ENCODE results near the gene BTNL9. TPM values are rescaled to one million over a fixed set of nuclear protein-coding genes. Genes with fewer than 3 reads are reported as not detected.

The BTNL9 gene
- total and polyA plus RNA-seq, 2 of the 8 experiments (the other 6 are each of a cell fraction or from before 2014, with no cell fraction given) = 0.23 to 0.89 TPM

GRCh38 chr5:181052672-181053487, 12.8 kb downstream of the BTNL9 start (continued):
- TF ChIP-seq BRCA1 (IDR thresholded peaks at IDR 0.05; ENCODE audit: low read depth, low read length) (no peak), RNF2 (IDR thresholded peaks at IDR 0.05; ENCODE audit: borderline replicate concordance, low read depth, low read length, missing control alignments, poor library complexity, severe bottlenecking) (no peak), CREB1 (IDR thresholded peaks at IDR 0.05) (no peak), SAP30 (IDR thresholded peaks at IDR 0.05; ENCODE audit: insufficient read depth, insufficient replicate concordance, low read length) (no peak), NANOG (IDR thresholded peaks at IDR 0.05; ENCODE audit: insufficient read depth, low read depth, low read length, poor library complexity, severe bottlenecking) (no peak), JUND (IDR thresholded peaks at IDR 0.05; ENCODE audit: low read length) (no peak), CBX8 (IDR thresholded peaks at IDR 0.05; ENCODE audit: borderline replicate concordance, low read depth, low read length) (no peak), YY1 (IDR thresholded peaks at IDR 0.05; ENCODE audit: low read depth, low read length) (no peak), GTF2F1 (IDR thresholded peaks at IDR 0.05; ENCODE audit: borderline replicate concordance, low read depth, low read length) (no peak), MAX (IDR thresholded peaks at IDR 0.05) (peak; percentile 89), PHF8 (conservative IDR thresholded peaks at IDR 0.05; ENCODE audit: low read depth, low read length) (no peak), RXRA (IDR thresholded peaks at IDR 0.05; ENCODE audit: insufficient read depth, low read depth, low read length) (no peak), SP1 (IDR thresholded peaks at IDR 0.05; ENCODE audit: low read depth, low read length) (no peak), KDM5A (IDR thresholded peaks at IDR 0.05; ENCODE audit: low read length) (no peak), KDM4A (IDR thresholded peaks at IDR 0.05; ENCODE audit: low read depth, low read length, severe bottlenecking) (peak; percentile 83), TAF7 (optimal IDR thresholded peaks at IDR 0.05; ENCODE audit: borderline replicate concordance, low read depth, low read length) (no peak)
